Right atrium auricular region (tissue), 2 donors: ENCODE results near the gene ARHGAP5. TPM values are rescaled to one million over a fixed set of nuclear protein-coding genes. Genes with fewer than 3 reads are reported as not detected.

Experiments used
- DNase-seq: peaks from one replicate; pipeline ENCODE4 v3.0.0-alpha.2; 2019; ENCODE audit warnings: low spot score
- H3K27ac ChIP-seq, 2 donors: fragments of 200-600 bp; sonication (generic); 1 replicate in 1 of 2; 2 replicates in 1 of 2; pipeline ENCODE4 v1.5.1; 2016 to 2019
- H3K27me3 ChIP-seq, 2 donors: fragments of 200-600 bp; sonication (generic); one replicate each; pipeline versions ENCODE4 v1.5.1 to v1.6.0; 2017 to 2019
- H3K36me3 ChIP-seq: fragments of 200-600 bp; sonication (generic); one replicate; pipeline ENCODE4 v1.5.1; 2016
- H3K4me1 ChIP-seq, 2 donors: fragments of 200-600 bp; sonication (generic); one replicate each; pipeline versions ENCODE4 v1.5.1 to v1.6.0; 2017 to 2019
- H3K4me3 ChIP-seq, 2 donors: fragments of 200-600 bp; sonication (generic); 1 replicate in 1 of 2; 2 replicates in 1 of 2; pipeline ENCODE4 v1.5.1; 2017 to 2019; ENCODE audit warnings: mild to moderate bottlenecking in 1 of 2, moderate library complexity in 1 of 2
- H3K9me3 ChIP-seq, 2 donors: fragments of 200-600 bp; sonication (generic); one replicate each; pipeline ENCODE4 v1.5.1; 2019
- total RNA-seq, 2 donors: library from RNA; depleted of rRNA; stranded (reverse); fragments of >200 nt; gene quantifications; one replicate each; pipeline ENCODE4 v1.1.0, GENCODE V29; 2016
- TF ChIP-seq, protein P1 (sequence below), 2 donors: fragments of 200-600 bp; sonication (generic); IDR thresholded peaks; one replicate each; pipeline ENCODE4 v1.5.1; 2019; ENCODE audit warnings: antibody characterized with exemption in 2 of 2

The ARHGAP5 gene
- total RNA-seq, 2 donors from 2014 or later = 145 to 160 TPM

DNA sequence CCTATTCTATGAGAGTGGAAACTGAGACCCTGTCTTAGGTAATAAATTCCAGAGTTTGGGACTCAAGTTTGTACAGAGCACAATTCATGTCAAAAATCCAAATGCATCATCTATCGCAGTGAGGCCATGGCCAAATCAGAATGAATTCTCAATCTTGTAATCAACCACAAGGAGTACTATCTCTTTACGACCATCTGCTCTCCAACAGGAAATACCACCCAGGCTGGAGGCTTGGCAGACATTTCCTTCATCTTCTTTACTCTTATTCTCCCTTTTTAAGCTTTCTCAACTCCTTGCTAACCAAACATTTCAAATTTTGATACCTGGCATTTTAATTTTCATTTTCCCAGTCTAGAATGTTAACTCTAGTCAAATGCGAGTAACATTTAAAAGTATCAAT lies 92.1 kb downstream of the ARHGAP5 start:
- no peak for DNase-seq
- Histone ChIP-seq H3K36me3 (no peaks in the 10 kb centered on the region), H3K9me3 (no peaks in the 10 kb centered on the region)

GRCh38 chr14:32171469-32171868 lies 94.4 kb downstream of the ARHGAP5 start:
- Histone ChIP-seq H3K4me1 (no peaks in the 10 kb centered on the region), H3K27me3 (no peaks in the 10 kb centered on the region), H3K9me3 (no peaks in the 10 kb centered on the region), H3K36me3 (no peaks in the 10 kb centered on the region), H3K4me3 (no peak overlapping the region), H3K27ac (no peak overlapping the region)
- DNase-seq = no peak
- TF ChIP-seq, protein P1, sequence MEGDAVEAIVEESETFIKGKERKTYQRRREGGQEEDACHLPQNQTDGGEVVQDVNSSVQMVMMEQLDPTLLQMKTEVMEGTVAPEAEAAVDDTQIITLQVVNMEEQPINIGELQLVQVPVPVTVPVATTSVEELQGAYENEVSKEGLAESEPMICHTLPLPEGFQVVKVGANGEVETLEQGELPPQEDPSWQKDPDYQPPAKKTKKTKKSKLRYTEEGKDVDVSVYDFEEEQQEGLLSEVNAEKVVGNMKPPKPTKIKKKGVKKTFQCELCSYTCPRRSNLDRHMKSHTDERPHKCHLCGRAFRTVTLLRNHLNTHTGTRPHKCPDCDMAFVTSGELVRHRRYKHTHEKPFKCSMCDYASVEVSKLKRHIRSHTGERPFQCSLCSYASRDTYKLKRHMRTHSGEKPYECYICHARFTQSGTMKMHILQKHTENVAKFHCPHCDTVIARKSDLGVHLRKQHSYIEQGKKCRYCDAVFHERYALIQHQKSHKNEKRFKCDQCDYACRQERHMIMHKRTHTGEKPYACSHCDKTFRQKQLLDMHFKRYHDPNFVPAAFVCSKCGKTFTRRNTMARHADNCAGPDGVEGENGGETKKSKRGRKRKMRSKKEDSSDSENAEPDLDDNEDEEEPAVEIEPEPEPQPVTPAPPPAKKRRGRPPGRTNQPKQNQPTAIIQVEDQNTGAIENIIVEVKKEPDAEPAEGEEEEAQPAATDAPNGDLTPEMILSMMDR (IDR thresholded peaks at IDR 0.05) = no peak

More for the DNA sequence above, 92.1 kb downstream of the ARHGAP5 start:
- TF ChIP-seq, protein P1 (IDR thresholded peaks at IDR 0.05) = no peak
- no peak overlapping the region for H3K4me3 ChIP-seq
- no peaks in the 10 kb centered on the region for H3K4me1 ChIP-seq
- H3K27ac ChIP-seq = no peak overlapping the region
- H3K27me3 ChIP-seq = no peaks in the 10 kb centered on the region

DNA sequence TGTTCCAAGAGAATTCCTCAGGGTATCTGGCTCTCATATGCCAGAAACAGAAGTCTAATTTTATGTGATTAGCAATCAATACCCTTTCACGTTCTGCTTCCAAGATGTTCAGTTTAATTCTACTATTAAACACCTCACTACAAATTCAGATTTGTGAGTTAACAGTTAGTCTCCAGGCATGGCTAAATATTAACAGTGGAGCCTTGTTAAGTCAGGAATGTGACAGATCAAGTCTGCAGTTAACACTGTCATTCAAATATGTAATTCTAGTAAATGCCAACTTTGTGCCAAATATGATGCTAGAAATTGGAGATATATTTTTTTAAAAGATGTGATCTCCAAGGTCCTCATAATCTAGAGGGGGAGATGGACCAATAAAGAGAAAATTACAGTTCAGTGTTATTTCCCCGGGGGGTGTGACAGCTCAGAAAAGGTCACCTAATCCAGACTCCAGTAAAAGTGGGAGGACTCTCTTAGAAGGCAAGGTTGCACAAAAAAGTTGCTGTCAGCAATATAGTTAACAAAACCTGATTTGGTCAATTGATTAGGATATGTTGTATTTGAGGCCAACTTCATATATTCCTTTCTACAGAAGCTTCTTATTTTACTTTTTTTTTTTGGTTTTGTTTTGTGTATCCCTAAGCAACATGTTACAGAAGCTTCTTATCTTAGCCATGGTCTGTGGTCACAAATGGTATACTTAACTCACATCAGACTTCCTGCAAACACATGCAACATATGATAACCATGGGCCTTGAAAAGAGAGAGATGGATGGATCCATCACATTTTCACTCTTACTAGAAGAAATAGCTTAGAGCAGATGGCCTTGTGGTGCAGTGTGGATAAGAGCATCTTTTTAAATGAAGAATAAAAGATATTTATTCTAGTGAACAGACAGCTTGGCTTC lies 106.3 kb downstream of the ARHGAP5 start:
- DNase-seq = no peak
- no peaks in the 10 kb centered on the region for H3K4me1 ChIP-seq
- no peaks in the 10 kb centered on the region for H3K36me3 ChIP-seq
- peak overlapping the region in 1 of 2 donors; percentile 2 for H3K27ac ChIP-seq
- TF ChIP-seq, protein P1 (IDR thresholded peaks at IDR 0.05) = no peak
- no peak overlapping the region for H3K4me3 ChIP-seq
- H3K9me3 ChIP-seq = peaks cover 0 to 19% of the 10 kb centered on the region in 2 donors
- no peaks in the 10 kb centered on the region for H3K27me3 ChIP-seq

- Histone ChIP-seq H3K27ac (no peak overlapping the region), H3K4me3 (no peak overlapping the region), H3K9me3 (peaks cover 0 to 12% of the 10 kb centered on the region in 2 donors), H3K36me3 (no peaks in the 10 kb centered on the region), H3K4me1 (no peaks in the 10 kb centered on the region), H3K27me3 (no peaks in the 10 kb centered on the region)
- TF ChIP-seq, protein P1 (IDR thresholded peaks at IDR 0.05) = no peak
- DNase-seq = no peak
Observed at GRCh38 chr14:32185097-32185496, 108.0 kb downstream of the ARHGAP5 start.

DNA sequence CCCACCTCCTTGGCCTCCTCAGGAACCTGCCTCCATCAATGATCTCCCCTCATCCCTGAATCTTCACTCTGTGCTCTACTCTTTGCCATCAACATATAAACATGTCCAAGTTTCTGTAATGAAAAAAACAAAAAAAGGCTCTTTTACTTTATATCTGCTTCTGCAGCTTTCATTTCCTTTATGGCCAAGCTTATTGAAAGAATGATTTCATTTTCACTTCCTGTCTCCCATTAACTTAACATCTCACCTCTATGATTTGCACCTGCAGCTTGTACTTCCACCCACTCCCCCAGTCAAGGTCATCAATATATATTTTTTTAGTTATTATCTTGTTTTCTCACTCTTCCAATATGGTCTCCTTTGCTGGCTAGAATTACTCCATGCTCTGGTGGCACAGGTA lies 109.1 kb downstream of the ARHGAP5 start:
- Histone ChIP-seq H3K4me3 (no peak overlapping the region), H3K4me1 (no peaks in the 10 kb centered on the region), H3K27me3 (no peaks in the 10 kb centered on the region), H3K9me3 (peaks cover 0 to 11% of the 10 kb centered on the region in 2 donors), H3K27ac (no peak overlapping the region), H3K36me3 (no peaks in the 10 kb centered on the region)
- TF ChIP-seq, protein P1 (IDR thresholded peaks at IDR 0.05) = no peak
- no peak for DNase-seq
